HG03565 (cell line): Measurements from ENCODE around the gene MCC.

Source experiments
- ATAC-seq: cut with Tn5 transposase; IDR thresholded peaks from one replicate; pipeline ENCODE4 v1.9.1; 2021; ENCODE audit warnings: mild to moderate bottlenecking, moderate library complexity; ENCODE audit not compliant: unreplicated experiment

The MCC gene

GRCh38 chr5:113205323-113205722 is 282.9 kb downstream of the MCC start:
- ATAC-seq, result no peak

GRCh38 chr5:113204525-113205161 is 283.6 kb downstream of the MCC start:
- no peak for ATAC-seq

DNA sequence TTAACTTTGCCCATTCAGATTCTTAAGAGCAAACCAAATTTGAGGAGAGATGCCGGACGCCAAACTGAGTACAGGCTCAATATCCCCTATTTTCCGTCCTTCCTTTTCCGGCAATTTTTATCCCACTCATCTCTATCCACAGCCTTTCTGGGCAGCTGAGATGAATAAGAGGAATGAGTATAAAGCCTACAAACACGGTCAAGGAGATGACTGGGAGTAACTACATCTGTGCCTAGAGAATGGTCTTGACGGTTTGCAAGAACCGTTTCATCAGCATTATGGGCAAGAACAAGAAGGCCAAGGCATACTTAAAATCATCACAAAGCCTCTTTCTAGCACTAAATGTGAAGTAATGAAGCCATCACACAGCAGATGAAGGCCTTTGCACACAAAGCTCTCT is 284.3 kb downstream of the MCC start:
- no peak for ATAC-seq

- ATAC-seq, result no peak
Measured at GRCh38 chr5:113202746-113203716, 285.2 kb downstream of the MCC start.

- no peak for ATAC-seq
Measured at GRCh38 chr5:113202287-113202686, 286.0 kb downstream of the MCC start.

DNA sequence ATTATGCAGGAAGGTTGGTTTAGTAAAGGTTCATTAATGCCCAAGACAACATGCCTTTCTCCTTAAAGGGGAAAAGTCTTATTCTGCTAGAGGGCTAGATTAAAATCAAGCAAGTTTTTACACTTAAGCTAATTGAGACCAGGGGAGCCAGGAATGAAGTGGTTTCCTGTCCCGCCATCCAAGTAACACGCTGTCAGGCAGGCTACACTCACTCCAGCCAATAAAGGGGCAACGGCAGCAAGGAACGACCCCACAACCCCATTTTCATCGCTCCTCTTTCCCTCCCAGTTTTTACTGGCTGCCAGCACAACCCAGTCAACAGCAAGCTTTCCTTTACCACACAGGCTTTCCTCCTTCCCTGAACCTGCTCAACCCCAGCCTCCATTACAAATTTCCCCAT is 286.5 kb downstream of the MCC start:
- no peak for ATAC-seq

GRCh38 chr5:113199122-113199905 is 288.9 kb downstream of the MCC start:
- no peak for ATAC-seq

- ATAC-seq, result no peak
Measured at GRCh38 chr5:113197456-113198200, 290.6 kb downstream of the MCC start.

DNA sequence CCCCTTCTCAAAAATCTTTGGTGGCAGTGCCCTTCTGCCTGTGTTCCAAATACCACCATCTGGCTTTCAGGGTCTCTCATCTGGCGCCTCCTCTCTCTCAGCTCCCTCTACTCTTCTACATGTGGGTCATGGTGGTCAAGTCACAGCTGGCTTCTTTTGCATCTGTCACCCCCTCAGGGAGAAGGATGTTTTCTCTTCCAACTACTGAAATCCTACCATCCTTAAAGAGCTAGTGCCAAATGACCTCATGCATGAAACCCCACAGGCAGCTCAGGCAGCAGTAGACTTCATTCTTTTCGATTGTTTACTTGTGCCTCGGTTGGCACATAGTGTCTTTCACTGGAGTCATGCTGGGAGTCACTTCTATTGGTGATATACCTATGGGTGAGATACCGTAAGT is 292.5 kb downstream of the MCC start:
- ATAC-seq, result no peak

GRCh38 chr5:113195251-113195650 is 293.0 kb downstream of the MCC start:
- no peak for ATAC-seq

DNA sequence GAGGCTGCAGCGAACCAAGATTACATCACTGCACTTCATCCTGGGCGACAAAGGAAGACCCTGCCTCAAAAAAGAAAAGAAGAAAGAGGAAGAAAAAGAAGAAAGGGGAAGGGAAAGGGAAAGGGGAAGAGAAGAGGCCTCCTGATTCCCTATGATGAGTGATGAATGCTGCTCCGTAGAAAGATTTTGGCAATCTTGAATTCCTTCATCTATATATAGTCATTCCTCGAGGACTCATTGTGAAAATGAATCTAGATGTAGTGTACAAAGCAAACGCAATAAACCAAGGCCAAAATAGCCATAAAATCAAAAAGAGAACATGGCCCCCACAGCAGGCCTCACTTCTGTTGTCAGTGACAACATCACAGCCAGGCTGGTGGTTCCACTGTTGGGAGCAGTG is 293.7 kb downstream of the MCC start:
- ATAC-seq, result no peak

GRCh38 chr5:113194125-113194524 is 294.1 kb downstream of the MCC start:
- no peak for ATAC-seq

GRCh38 chr5:113193311-113193978 is 294.8 kb downstream of the MCC start:
- no peak for ATAC-seq

- ATAC-seq, result no peak
Measured at GRCh38 chr5:113192541-113192940, 295.7 kb downstream of the MCC start.

DNA sequence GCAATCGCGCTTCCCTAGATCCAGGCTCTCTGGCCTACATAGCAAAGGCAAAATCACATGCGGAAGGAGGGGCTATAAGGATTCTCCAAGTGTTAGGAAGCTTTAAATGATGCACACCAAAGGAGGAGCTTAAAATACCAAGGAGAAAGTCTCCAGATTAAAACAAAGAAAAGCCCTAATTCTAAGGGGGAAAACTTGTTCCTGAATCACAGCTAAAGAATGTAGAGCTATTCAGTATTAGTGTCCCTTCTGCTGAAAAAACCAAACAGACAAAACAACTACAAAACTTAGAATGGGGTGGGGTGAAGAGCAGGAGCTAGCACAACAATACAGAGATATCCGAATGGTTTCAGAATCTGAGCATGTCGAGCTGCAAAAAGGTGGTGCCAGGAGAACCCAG is 297.9 kb downstream of the MCC start:
- no peak for ATAC-seq

DNA sequence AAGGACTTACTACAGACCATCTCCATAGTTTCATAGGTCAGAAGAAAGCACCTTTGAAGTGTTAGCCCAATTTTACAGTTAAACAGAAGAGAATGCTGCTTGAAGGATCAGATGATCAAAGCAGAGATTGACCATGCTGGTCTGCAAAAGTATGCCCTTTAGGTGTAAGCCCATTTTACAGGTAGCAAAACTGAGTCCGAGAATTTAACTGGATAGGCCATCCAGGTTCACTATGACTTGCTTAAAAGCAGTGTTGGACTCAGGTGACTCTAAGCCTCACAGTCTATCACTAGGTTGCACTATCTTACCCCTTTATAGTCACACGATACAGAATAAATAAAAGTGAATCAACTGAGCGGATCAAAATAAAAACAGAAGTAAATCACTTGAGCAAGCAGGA is 299.0 kb downstream of the MCC start:
- no peak for ATAC-seq

GRCh38 chr5:113188436-113188835 is 299.8 kb downstream of the MCC start:
- ATAC-seq, result no peak

DNA sequence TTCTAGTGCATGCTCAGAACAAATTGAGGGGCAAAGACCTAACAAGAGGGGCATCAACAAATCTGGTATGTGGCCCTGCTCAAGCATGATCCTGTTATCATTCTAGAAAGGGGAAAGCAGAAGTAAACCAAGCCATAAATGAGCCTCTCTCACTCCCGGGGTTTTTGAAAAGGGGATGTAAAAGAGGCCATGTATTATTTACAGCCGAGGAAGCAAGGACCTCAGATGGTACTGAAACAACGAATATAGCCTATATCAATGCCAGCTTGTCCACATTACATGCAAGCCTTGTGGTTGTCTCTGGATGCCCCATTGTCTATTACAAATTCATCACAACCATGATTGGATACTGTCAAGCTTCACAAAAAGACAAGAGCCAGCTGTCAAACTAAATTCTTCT is 300.3 kb downstream of the MCC start:
- no peak for ATAC-seq

DNA sequence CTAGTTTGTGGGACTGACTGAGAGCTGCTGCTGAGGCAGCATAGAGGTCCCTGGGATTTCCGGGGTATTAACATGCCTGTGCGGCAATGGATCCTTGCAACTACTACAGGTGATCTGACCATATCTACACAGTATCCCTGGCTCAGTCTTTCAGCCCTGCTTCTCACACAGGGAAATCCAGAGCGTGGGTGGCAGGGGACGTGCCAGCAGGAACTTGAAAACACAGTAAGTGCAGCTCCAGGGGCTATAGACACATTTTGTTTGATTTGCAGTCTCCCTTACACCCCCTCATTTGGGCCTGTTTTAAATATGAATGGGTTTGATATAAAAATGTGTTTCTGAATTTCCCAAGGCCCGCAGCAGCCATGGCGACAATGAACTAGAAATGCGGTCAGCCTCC is 302.2 kb downstream of the MCC start:
- ATAC-seq, result no peak

DNA sequence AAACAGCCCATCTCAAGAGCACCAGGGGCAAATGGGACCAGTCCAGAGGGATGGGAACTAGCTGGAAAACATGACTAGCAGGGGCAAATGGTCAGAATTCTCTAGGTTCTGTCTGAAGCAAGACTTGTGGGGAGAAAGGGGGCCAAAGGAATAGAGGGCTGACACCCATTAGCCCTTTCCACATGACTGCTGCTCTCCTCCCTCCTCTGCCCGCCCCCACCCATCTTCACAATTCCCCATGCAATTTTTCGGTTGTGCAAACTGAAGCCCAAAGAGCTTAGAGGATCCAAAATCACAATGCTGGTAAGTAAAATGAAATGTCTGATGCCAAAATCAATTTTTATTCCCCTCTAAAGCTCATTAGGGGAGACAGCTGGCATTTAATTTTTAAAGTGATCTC is 304.6 kb downstream of the MCC start:
- ATAC-seq, result no peak
